H1 (cell line): ENCODE results near the gene RALGAPA2. TPM values are rescaled to one million over a fixed set of nuclear protein-coding genes. Genes with fewer than 3 reads are reported as not detected.

Experiments used
- RNF2 ChIP-seq: fragments of 200-900, 300-1000 bp; sonication (generic); IDR thresholded peaks from 2 replicates; pipeline ENCODE4 v1.7.1; 2016; ENCODE audit warnings: borderline replicate concordance, low read depth, mild to moderate bottlenecking, antibody characterized with exemption, low read length; ENCODE audit not compliant: poor library complexity, severe bottlenecking; ENCODE audit errors: missing control alignments
- TCF12 ChIP-seq: IDR thresholded peaks from 2 replicates; pipeline ENCODE4 v1.6.1; 2011; ENCODE audit warnings: low read depth, mild to moderate bottlenecking, low read length
- polyA plus RNA-seq, 7 experiments: library from polyadenylated mRNA; depleted of rRNA in 3 of 7; stranded (reverse) in 5 of 7; unstranded in 2 of 7; fragments of >200 nt in 5 of 7; fragments of 200-250 nt in 2 of 7; gene quantifications; 1 replicate in 5 of 7; 2 replicates in 1 of 7; 4 replicates in 1 of 7; pipeline versions ENCODE4 v1.2.1 to v1.2.3, GENCODE V29; 2011 to 2013; ENCODE audit warnings: missing spikeins in 2 of 7, mixed read lengths in 2 of 7
- total RNA-seq: library from RNA; stranded (reverse); fragmentation: NEBNext Ultra II Directional; extraction: Animal tissue kit (Norgen Biotek cat#: 25700); gene quantifications from 2 replicates; pipeline ENCODE4 v1.2.1, GENCODE V29; 2021

The RALGAPA2 gene
- total and polyA plus RNA-seq, 2 of the 8 experiments (the other 6 are each of a cell fraction or from before 2014, with no cell fraction given), result 5.1 to 25.5 TPM

DNA sequence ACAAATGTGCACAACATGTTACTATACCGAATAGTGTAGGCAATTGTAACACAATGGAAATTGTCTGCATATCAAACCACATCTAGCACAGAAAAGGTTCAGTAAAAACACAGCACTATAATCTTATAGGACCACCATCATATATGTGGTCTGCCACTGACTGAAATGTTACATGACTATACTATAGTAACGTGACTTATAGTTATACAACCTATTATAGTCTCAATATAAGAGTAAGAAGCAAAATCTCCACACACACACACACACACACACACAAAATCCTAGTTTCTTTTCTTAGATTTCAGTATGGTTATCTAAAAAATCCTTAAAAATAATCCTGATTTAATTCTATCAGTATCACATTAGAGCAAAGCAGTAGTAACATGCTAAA, 164.6 kb downstream of the RALGAPA2 start (continued):
- no peak for TF ChIP-seq RNF2
- TF ChIP-seq TCF12, result no peak
